ENCODE data around the gene UQCR11.
"Not testable (repeated sequence)": the region's sequence is repeated elsewhere in the genome, so short reads cannot be mapped to it uniquely, and the experiment has no call there.

Gene UQCR11

DNA sequence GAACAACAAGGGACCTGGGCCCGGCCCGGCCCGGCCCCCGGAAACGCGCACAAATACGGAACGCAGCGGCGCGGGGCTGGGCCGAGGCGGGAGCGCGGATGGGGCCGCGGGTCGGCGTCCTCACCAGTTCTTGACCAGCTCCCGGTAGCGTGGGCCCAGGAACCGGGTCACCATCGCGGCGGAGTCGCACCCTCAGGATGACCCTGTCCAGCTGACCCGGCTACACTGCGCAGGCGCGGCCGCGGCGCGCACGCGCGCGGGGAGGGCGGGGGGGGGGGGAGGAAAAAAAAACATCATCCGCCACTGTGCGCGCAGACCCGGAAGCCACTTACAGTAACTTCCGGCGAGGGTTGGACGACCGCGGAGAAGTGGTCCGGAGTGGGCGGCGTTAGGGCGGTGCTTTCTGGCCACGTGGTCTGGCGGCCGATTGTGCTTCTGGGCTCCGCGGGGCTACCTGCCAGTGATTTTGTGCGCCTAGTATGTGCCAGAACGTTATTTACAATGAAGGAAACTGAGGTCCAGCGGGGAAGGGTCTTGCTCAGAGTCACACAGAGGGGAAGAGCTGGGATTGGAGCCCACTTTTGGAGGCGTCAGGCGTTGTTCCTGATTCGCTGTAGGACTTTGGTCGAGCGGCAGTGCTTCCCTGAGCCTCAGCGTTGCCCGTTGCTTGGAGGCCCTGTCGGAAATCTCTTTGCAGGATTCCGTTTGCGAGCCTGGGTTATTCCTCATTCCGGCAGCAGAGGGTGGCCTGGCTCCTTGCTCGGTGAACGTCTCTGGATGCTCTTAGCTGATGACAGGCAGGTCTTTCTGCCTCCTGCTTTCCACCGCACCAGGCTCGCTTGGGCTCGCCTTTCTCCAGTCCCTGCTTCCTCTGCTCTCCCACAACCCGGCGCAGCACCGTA lies at the start of gene UQCR11:
Gene UQCR11, minus strand, starts transcription at position 227 of the 902 bp plus-strand sequence. Its CDS starts 53 bp downstream, at position 174.
- peak; percentile 95 for DNase-seq

DNA sequence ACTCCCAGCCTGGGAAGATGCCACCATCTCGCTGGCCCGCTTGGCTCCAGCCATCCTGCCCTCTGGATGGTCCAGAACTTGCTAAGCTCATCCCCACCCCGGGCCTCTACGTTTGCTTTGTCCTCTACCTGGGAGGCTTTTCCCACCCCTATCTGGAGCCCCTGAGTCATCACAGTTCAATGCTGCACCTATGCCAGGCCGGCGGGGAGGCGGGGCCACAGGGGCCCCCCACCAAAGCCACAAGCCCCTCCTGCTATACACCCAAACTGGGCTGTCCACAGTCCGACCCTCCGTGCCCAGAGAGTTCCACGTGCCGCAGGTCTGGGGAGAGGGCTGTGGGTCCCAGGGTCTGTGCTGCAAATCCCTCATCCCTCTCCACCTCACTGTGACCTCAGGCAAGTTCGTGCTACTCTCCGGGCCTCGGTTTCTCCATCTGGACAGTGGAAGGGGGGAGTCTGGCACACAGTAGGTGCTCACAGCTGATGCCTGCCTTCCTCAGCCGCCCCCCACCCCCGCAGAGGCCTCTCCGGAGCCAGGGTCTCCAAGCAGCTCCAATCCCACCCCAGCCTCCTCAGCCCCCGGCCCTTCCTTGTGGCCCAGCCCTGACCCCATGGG lies 49.0 kb upstream of the UQCR11 start:
- DNase-seq: no peak

DNA sequence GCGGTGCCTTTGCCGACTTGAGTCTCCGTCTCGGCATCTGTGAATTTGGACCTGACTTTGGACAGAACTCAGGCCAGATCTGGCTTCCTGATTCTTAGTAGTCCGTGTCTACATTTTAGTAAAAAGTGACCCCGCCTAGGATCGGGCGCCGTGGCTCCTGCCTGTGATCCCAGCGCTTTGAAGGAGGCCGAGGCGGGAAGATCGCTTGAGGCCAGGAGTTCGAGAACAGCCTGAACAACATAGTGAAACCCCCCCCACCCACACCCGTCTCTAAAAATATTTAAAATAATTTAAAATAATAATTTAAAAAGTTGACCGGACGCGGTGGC lies 48.0 kb upstream of the UQCR11 start:
- DNase-seq: no peak

DNA sequence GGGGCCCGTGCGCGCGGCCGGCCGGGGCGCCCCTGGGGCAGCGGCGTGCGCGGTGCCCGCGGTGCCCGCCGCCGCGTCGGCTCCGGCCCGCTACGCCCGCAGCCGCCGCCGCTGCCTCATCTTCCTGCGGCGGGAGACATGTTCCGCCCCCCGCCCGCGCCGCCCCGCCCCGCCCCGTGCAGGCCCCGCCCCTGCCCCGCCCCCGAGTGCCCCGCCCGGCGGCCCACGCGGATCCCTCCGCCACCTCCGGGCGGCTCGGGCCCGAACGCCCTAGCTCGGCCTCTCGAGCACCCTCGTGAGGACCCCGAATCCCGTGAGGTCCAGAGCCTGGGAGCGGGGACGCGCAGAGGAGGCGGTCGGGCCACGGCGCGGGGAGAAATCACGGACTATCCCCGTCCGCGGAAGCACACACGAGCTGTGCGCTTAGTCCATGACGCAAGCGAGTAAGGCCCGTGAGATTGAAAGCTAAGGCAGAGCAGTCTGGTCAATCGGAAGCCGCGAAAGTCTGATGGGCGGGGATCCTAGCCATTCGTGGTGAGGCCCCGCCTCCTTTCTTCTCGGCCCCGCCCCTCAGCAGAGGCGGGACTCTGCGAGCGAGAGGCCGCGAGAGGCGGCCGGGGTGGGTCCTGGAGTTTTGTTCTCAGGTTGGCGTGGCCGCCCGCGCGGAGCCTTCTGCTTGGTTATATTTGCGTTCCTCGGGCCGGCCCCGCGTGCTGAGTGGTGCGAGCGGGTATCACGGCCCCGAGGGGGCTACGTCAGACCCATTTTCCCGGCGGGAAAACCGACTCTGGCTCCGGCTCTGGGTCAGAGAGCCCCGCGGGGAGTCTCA lies 47.4 kb upstream of the UQCR11 start, which contains the start of gene TCF3:
Gene TCF3, minus strand, starts transcription at position 145 of the 829 bp plus-strand sequence. CDS start 2,367 bp downstream, outside the sequence.
- DNase-seq: peak; percentile 99

DNA sequence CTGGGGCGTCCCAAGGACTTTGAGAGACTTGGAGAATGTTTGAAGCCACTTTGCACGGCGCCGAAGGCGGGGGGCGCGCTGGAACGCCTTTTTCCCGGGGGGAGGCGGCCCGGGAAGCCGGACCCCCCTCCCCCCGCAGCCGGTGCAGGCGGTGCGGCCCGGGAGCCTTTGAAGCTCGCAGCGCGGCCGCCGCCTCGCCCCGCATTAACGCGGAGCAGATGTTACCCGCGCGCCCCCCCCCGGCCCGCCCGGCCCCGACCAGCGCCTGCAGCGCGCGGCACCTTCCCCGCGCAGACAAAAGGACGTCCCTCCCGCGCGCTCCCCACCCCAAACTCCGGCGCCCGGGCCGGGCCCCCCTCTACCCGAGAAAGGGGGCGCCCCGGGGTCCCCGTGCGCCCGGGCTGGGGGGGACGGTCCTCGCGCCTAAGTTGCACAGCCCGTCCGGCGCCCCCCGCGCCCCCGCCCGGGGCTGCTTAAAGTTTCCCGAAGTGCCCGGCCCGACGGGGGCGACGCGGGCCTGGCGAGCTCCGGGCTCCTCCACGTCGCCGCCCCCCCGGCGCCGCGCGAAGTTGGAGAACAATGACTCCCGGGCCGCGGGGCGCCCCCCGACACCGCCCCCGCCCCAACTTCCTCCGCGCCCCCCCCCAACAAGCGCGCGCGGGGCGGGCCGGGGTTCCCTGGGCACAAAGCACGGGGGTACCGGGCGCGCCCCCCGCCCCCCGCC lies 46.5 kb upstream of the UQCR11 start:
- DNase-seq: peak; percentile 68

DNA sequence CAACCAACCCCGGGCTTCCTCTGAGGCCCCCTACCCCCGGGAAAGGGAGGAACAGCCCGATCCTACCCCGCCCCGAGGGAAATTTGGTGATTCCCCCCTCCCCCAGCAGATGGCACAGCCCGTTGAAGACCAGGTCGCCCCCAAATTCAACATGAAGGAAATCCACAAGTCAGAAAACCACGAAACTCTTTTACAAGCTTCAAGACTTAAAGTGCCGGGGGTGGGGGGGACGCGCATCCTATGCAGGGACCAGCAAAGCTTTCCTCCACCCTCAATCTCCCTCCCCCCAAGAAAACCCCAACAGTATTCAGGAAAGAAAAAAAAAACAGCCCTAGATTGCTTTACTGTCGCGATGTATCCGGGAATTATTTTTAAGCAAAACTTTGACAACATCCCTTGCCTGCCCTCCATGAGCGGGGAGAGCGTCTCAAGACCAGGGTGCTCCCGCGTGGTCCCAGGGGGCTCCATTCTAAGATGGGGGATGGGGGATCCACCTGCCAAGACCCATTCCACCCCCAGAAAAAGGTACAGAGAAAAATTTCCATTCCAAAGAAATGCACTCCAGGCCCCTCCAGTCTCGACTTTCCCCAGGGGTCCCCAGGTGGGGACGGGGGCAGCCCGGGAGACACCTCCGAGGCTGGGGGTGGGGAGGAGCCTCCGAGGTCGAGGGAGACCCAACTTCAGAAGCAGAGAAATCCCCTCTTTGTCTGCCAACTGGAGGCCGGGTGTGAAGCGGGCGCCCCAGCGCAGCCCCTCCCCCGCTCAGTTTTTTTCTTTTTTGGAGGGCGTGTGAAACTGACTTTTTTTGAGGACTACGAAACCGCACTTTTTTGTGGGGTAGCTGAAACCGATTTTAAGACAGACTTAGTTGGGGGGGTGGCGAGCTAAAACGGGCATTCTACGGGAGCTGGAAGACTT lies 45.6 kb upstream of the UQCR11 start:
- peak; percentile 70 for DNase-seq

DNA sequence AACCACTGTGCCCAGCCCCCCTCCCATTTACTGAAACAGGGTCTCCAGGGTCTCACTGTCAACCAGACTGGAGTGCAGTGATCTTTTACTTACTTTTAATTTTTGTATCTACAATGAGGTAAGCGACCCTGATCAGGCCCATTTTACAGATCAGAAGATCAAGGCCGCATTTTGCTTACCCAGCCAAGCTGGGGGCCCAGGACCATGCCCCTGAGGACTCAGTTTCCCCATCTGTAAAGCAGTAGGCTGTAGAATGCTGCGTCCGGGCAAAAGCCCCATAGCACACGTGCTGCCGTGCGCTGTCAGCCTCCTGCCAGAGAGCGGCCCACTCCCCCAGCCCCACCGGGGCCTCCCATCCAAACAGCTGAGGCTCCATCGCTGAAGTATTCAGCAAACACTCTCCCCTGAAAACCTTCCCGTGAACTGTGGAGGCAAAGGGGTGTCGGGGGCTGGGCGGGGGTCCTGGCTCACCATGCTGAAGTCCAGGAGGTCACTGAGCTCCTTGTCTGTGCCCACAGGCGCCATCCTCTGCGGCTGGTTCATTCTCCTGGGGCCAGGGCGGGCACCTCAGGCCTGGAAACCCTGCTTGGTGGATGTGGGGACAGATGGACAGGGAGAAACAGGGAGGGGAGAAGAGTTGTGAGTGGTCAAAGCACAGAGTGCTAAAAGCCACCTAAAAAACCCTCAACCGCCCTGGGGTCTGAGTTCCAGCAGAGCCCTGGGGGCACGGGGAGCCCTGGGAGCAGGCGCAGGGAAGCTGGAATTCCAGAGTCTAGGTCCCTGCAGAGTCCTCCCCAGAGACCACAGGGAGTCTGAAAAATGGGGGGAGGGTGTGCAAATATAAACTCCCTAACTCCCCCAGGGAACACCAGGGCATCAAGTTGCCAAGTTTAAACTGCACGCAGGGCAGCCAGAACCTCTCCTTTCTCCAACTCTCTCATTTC lies 44.7 kb upstream of the UQCR11 start:
- DNase-seq: no peak

DNA sequence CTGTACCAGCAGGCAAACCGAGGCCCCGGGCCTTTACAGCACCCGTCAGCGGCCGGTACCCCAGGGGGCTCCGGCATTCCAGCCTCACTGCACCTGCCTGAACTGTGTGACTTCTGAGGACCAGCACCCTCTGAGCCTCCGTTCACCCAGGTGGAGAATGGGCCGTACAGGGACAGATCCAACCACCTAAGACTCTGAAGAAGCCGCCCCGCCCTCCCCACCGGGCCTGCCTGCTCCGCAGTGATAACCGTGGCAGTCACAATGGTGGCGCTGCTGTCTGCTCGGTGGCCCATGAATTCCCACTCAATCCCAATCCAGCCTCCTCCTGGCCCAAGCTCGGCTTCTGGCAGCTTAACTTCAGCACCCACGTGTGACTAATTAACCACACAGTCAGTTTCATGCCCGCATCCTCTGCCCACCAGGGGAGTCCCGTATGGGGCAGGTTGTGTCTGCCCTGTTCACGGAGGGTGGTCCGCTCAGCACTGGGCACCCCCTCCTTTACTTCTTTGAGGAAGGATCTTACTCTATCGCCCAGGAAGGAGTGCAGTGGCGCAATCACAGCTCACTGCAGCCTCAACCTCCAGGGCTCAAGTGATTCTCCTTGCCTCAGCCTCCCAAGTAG lies 43.8 kb upstream of the UQCR11 start:
- DNase-seq: no peak

DNA sequence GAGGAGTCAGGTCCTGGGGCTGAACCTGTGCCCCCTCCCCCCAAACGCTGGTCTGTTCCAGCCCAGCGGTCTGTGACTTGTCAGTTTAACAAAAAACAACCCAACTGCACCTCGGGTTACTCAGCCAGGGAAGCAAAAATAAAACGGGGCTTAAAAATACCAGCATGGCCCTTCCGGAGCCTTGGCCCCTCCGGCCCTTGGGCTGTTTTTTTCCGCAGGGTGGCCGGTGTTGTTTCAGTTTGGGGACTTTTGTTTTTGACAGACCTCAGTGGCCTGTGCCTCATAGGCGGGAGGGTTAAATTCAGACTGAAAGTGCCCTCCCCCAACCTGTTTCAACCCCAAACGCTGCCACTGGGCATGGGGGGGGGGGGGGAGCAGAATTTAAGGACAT lies 43.2 kb upstream of the UQCR11 start:
- no peak for DNase-seq

DNA sequence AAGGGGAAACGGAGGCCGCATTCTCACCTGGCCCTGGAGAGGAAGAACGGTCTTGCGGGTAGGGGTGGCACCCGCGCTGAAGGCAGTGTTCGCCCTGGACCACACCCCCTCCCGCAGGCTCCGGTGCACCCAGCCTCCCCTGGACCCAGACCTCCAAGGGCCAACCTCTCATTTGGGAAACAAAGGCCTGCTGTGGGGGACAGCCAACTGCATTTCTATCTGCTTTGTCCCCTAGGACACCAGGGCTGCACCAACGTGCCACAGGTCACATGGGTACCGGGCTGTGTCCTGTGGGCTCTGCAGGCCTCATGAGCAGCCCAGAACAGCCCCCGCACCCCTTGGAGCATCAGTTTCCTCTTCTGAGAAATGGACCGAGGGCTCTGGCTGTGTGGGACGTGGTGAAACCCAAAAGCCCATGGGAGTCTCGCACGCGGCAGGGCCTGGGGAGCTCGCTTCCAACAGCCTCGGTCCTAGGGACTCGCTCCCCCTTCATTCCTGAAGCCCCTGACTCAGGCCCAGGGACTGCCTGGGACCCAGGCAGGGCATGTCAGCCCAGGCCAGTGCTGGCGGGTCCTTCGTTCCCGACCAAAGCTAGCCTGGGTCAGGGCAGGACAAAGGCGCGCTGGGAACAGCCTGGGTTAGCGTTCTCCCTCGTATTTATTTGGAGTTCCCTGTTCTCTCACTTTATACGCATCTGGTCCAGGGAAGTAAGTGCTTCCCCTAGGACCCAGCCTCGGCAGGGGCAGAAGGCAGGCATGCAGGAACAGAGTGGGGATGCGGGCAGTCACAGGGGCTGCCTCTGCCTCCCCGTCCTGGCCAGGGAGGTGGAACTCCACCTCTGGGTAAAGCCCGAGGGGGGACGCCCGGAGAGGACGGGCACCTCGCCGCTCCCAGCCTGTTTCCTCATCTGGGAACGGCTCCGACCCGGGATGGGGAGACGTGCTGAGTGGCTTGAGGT lies 42.5 kb upstream of the UQCR11 start:
- no peak for DNase-seq

DNA sequence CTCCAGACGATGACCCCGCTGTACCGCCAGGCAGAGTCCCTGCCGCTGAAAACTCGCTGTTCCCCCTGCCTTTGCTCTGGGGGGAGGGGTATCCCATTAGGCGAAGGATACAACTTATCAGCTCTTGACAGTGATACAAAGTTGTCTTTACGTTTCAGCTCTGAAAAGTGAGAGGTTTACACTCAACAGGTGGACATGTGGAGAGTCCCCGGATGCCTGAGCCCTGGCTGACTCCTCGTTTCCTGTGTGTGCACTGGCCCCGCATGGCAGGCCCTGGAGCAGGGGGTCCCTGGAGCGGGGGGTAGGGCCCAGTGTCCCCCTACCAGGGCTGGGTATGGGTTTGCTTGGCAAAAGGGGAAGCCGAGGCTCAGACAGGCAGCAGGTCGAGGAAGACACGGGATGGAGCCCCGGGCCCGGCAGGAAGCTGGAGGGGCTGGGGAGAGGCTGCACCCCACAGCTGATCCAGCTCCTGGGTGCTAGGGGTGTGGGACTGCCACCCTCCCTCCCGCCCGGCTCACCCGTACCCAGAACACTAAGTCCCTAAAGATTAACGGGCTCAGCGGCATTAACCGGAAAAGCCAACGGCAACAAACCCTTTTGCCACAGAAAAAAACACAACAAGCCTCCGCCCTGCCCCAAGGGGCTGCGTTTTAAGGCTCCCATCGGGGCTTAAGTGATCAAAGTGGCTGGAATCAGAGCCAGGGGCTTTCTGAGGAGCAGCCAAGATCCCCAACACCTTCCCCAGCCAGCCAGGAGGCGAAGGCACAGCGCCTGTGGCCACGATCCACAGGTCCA lies 41.6 kb upstream of the UQCR11 start:
- DNase-seq: no peak

DNA sequence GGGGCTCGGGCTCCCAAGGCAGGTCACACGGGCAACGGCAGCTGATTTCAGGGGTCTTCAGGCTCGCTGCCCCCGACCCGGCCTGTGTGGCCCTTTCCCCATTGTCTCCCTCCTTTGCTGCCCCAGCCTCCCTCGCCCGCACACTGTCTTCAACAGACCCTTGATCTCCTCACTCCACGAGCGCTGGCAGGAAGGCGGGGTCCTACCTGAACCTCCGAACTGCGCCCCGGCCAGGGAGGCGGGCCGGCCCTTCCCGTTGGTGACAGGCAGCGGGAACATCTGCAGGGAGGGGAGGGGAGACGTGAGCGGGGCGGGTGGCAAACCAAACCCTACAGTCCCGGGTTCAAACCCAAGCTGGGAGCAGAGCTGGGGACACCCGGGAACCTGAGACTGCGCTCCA lies 40.9 kb upstream of the UQCR11 start:
- DNase-seq: no peak

DNA sequence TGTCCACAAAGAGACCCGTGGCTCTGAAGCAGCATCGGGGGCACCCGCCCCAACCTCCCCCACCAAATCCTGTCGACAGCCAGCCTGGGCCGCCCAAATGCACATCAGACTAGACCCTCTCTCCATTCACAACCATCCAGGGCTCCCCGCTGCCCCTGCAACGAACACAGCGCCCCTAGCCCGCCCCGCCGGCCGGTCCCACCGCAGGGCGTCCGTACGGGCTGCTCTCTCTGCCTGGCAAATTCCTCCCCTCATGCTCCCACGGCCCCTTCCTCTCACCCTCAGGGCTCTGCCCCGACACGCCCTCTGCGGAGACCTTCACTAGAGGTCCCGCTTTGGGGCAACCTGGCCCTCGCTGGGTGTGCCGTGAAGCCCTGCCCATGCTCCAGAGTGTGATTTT lies 40.0 kb upstream of the UQCR11 start:
- DNase-seq: no peak

DNA sequence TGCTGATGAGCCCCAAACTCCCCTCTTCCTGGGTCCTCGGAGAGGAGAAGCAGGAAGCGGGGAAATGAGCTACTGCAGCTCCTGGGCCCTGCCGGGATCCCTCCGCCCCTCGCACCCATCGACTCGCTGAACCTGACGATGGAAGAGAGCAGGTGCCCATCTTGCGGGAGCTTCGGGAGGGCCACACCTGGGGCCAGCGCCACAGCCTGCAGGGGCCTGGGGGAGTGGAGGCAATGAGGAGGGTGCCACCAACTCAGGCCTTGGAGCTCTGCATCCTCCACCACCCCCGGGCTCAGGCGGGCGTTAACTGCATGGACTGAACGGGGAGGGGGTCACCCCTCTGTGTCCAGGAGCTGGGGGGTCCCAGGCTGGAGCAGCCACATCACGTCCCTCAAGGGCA lies 38.8 kb upstream of the UQCR11 start:
- no peak for DNase-seq

DNA sequence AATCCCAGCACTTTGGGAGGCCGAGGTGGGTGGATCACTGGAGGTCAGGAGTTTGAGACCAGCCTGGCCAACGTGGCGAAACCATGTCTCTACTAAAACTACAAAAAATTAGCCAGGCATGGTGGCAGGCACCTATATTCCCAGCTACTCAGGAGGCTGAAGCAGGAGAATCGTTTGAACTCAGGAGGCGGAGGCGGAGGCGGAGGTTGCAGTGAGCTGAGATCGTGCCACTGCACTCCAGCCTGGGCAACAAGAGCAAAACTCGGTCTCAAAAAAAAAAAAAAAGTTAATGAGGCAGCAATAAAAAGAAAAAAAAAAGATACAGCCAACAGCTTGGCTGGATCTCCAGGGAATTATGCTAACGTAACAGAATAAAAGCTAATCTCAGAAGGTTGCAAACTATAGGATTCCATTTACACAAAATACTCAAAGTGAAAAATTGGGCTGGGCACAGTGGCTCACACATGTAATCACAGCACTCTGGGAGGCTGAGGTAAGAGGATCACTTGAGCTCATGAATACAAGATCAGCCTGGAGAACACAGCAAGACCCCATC lies 35.7 kb upstream of the UQCR11 start:
- not testable (repeated sequence) for DNase-seq

DNA sequence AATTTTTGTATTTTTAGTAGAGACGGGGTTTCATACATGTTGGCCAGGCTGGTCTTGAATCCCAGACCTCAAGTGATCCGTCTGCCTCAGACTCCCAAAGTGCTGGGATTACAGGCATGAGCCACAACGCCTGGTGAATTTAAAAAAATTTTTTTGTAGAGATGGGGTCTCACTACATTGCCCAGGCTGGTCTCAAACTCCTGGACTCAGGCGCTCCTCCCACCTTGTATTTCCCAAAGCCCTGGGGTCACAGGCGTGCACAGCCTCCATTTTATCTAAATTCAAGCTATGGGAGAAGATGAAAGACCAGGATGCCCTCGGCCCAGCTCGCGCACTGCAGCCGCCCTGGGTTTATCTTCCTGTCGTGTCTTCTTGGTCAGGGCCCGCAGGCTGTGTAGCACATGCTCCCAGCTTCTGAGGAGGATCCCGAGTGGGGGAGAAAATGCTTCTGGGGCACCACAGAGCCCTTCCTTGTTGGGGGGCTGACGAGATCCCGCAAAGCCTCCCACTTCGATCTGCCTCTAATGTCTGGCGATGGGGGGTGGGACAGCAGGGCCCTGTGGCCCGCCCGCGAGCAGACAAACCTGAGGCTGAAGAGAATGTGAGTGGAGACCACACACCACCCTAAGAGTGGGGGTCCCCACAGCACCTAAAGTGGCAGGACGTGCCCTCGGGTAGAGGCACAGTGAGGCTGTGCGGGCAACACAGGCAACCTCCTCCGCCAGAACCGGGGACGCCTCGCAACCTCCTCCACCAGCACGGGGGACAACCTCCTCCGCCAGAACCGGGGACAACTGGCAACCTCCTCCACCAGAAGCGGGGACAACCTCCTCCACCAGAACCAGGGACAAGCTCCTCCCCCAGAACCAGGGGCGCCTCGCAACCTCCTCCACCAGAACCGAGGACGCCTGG lies 31.3 kb upstream of the UQCR11 start:
- no peak for DNase-seq

DNA sequence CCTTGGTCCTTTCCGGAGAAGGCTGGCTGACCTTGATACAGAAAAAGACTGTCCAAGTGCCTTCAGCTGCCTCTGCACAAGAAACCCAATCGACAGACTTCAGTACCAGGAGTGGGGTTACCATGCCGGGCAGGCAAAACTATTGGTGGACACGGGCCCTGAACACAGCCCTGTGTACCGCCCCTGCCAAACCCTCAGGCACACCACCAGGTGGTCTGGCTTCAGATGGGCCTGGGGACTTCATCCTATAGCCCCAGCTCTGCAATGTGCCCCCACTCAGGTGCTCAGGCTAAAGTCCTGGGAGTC lies 29.6 kb upstream of the UQCR11 start:
- no peak for DNase-seq
